ENCODE measurements around the gene HPCAL4. TPM values are rescaled to one million over a fixed set of nuclear protein-coding genes. Genes with fewer than 3 reads are reported as not detected.

HPCAL4 gene
- total RNA-seq, 1 experiment from 2014 or later = 0.50 TPM

DNA sequence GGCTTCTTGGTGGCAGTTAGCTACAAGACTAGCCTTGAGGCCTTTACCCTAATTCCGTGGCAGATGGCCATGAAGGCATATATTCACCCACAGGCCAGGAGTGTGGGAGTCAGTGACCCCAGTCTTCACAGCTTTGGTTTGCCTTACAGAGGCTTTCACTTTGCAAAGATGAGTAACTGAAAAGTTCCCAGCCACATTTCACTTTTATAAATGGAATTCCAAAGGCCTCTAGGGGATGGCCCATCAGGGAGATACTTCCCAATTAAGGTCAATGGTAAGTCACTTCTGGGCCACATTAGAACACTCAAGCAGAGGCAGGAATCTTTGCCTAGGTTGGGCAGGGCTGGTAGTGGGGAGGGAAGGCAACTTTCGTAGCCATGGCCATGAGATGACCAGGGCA lies 38.7 kb downstream of the HPCAL4 start (continued):
- TF ChIP-seq MLX (CRISPR knock-in tag; IDR thresholded peaks at IDR 0.05) = no peak
- TF ChIP-seq SP1 (CRISPR knock-in tag; conservative IDR thresholded peaks at IDR 0.05) = no peak
- no peak for TF ChIP-seq ZNF396 (CRISPR knock-in tag; IDR thresholded peaks at IDR 0.05; ENCODE audit: borderline replicate concordance)

DNA sequence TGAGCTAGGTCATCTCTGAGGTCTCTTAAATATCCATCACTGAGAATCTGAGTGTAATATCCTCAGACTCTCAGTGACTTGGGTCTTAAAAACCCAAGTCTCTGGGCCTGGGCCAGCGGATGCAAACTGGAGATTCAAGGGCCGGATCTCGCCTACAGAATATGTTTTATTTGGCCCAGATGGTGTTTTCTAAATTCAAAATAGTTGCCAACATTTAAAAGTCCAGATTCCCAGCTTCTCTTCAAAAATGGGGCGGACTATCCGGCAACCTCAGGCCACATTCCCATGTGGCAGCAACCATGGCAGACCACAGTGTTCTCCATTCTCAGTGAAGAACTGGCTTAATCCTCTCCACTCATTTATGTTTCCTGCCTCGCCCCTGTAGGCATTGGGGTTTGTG lies 39.1 kb downstream of the HPCAL4 start:
- Mint-ChIP-seq H3K4me3 (no peak overlapping the region), H3K4me1 (peaks cover 5% of the 10 kb centered on the region; the same call in 1 of the 2 replicates), H3K36me3 (no peaks in the 10 kb centered on the region), H3K9me3 (no peaks in the 10 kb centered on the region), H3K27me3 (ENCODE audit: low read depth) (peaks cover 71% of the 10 kb centered on the region), H3K27ac (no peak overlapping the region)
- ChIA-PET CTCF (interaction anchor here (0.7 to 5.9 kb wide), 5 partner anchors 14 to 148 kb away, joined by 3 to 86 read pairs (median 6); partner anchors contain the start of gene NT5C1A), POLR2A (no interaction called here)
- TF ChIP-seq ZMAT4 (CRISPR knock-in tag; IDR thresholded peaks at IDR 0.05) (no peak), GRHL2 (CRISPR knock-in tag; IDR thresholded peaks at IDR 0.05; ENCODE audit: insufficient replicate concordance, severe bottlenecking) (no peak), TEAD1 (CRISPR knock-in tag; IDR thresholded peaks at IDR 0.05) (no peak), NFATC4 (CRISPR knock-in tag; IDR thresholded peaks at IDR 0.05) (no peak), NFYB (CRISPR knock-in tag; conservative IDR thresholded peaks at IDR 0.05; ENCODE audit: low read depth) (no peak), ZNF671 (CRISPR knock-in tag; IDR thresholded peaks at IDR 0.05) (no peak), GTF2I (CRISPR knock-in tag; conservative IDR thresholded peaks at IDR 0.05) (no peak), SOX15 (CRISPR knock-in tag; IDR thresholded peaks at IDR 0.05) (no peak), USF1 (CRISPR knock-in tag; IDR thresholded peaks at IDR 0.05) (no peak), ZNF263 (CRISPR knock-in tag; IDR thresholded peaks at IDR 0.05; ENCODE audit: low read depth) (no peak), ZNF121 (CRISPR knock-in tag; IDR thresholded peaks at IDR 0.05) (no peak), MYBL2 (CRISPR knock-in tag; IDR thresholded peaks at IDR 0.05) (no peak), PREB (CRISPR knock-in tag; IDR thresholded peaks at IDR 0.05; ENCODE audit: borderline replicate concordance) (no peak), ATF1 (CRISPR knock-in tag; IDR thresholded peaks at IDR 0.05) (no peak)
- TF ChIP-seq, protein P1, sequence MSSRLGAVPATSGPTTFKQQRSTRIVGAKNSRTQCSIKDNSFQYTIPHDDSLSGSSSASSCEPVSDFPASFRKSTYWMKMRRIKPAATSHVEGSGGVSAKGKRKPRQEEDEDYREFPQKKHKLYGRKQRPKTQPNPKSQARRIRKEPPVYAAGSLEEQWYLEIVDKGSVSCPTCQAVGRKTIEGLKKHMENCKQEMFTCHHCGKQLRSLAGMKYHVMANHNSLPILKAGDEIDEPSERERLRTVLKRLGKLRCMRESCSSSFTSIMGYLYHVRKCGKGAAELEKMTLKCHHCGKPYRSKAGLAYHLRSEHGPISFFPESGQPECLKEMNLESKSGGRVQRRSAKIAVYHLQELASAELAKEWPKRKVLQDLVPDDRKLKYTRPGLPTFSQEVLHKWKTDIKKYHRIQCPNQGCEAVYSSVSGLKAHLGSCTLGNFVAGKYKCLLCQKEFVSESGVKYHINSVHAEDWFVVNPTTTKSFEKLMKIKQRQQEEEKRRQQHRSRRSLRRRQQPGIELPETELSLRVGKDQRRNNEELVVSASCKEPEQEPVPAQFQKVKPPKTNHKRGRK (CRISPR knock-in tag; IDR thresholded peaks at IDR 0.05; ENCODE audit: borderline replicate concordance) = no peak
- TF ChIP-seq, protein P2, sequence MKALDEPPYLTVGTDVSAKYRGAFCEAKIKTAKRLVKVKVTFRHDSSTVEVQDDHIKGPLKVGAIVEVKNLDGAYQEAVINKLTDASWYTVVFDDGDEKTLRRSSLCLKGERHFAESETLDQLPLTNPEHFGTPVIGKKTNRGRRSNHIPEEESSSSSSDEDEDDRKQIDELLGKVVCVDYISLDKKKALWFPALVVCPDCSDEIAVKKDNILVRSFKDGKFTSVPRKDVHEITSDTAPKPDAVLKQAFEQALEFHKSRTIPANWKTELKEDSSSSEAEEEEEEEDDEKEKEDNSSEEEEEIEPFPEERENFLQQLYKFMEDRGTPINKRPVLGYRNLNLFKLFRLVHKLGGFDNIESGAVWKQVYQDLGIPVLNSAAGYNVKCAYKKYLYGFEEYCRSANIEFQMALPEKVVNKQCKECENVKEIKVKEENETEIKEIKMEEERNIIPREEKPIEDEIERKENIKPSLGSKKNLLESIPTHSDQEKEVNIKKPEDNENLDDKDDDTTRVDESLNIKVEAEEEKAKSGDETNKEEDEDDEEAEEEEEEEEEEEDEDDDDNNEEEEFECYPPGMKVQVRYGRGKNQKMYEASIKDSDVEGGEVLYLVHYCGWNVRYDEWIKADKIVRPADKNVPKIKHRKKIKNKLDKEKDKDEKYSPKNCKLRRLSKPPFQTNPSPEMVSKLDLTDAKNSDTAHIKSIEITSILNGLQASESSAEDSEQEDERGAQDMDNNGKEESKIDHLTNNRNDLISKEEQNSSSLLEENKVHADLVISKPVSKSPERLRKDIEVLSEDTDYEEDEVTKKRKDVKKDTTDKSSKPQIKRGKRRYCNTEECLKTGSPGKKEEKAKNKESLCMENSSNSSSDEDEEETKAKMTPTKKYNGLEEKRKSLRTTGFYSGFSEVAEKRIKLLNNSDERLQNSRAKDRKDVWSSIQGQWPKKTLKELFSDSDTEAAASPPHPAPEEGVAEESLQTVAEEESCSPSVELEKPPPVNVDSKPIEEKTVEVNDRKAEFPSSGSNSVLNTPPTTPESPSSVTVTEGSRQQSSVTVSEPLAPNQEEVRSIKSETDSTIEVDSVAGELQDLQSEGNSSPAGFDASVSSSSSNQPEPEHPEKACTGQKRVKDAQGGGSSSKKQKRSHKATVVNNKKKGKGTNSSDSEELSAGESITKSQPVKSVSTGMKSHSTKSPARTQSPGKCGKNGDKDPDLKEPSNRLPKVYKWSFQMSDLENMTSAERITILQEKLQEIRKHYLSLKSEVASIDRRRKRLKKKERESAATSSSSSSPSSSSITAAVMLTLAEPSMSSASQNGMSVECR (CRISPR knock-in tag; IDR thresholded peaks at IDR 0.05; ENCODE audit: borderline replicate concordance) = no peak
- TF ChIP-seq, protein P3, sequence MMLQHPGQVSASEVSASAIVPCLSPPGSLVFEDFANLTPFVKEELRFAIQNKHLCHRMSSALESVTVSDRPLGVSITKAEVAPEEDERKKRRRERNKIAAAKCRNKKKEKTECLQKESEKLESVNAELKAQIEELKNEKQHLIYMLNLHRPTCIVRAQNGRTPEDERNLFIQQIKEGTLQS (CRISPR knock-in tag; conservative IDR thresholded peaks at IDR 0.05) = no peak
- no peak for DNase-seq (ENCODE audit: low spot score)
- no peak for ATAC-seq
